Lung (tissue), 12 donors: Measurements from ENCODE around the gene SH2D4B. TPM values are rescaled to one million over a fixed set of nuclear protein-coding genes. Genes with fewer than 3 reads are reported as not detected.

Experiments used
- ATAC-seq: fragments of 200-7000 bp; cut with Tn5 transposase; one replicate; pipeline ENCODE4 v1.9.1; 2020; ENCODE audit warnings: moderate number of reproducible peaks; ENCODE audit not compliant: insufficient read depth, low FRiP score
- DNase-seq, 3 donors: peaks; one replicate each; pipeline ENCODE4 v3.0.0-alpha.2; 2013 to 2017
- H3K27ac ChIP-seq, 2 donors: one replicate each; pipeline ENCODE4 v1.5.1; 2013; ENCODE audit warnings: mild to moderate bottlenecking in 2 of 2, moderate library complexity in 2 of 2, control low read depth in 1 of 2, inconsistent platforms in 1 of 2, low read depth in 1 of 2, low read length in 1 of 2
- H3K27me3 ChIP-seq, 3 donors: one replicate each; pipeline ENCODE4 v1.5.1; 2013; ENCODE audit warnings: low read length in 2 of 3; ENCODE audit not compliant: control insufficient read depth in 3 of 3, insufficient read depth in 3 of 3
- H3K36me3 ChIP-seq, 4 donors: one replicate each; pipeline ENCODE4 v1.5.1; 2013; ENCODE audit warnings: low read length in 4 of 4, mild to moderate bottlenecking in 1 of 4, moderate library complexity in 1 of 4; ENCODE audit not compliant: control insufficient read depth in 4 of 4, insufficient read depth in 4 of 4
- H3K4me1 ChIP-seq, 5 donors: one replicate each; pipeline ENCODE4 v1.5.1; 2013; ENCODE audit warnings: low read length in 5 of 5, mild to moderate bottlenecking in 2 of 5, moderate library complexity in 1 of 5; ENCODE audit not compliant: control insufficient read depth in 5 of 5, insufficient read depth in 5 of 5
- H3K4me3 ChIP-seq: one replicate; pipeline ENCODE4 v1.5.1; 2013; ENCODE audit warnings: mild to moderate bottlenecking, control low read depth, moderate library complexity
- H3K9ac ChIP-seq, 2 donors: one replicate each; pipeline ENCODE4 v1.5.1; 2013; ENCODE audit warnings: low read length in 2 of 2, control low read depth in 1 of 2; ENCODE audit not compliant: insufficient read depth in 1 of 2
- H3K9me3 ChIP-seq, 4 donors: one replicate each; pipeline ENCODE4 v1.5.1; 2013; ENCODE audit warnings: low read length in 3 of 4, mild to moderate bottlenecking in 1 of 4, moderate library complexity in 1 of 4; ENCODE audit not compliant: control insufficient read depth in 4 of 4, insufficient read depth in 3 of 4
- CTCF ChIP-seq: IDR thresholded peaks from 2 replicates; pipeline ENCODE4 v1.5.1; 2012; ENCODE audit warnings: mild to moderate bottlenecking; ENCODE audit errors: control extremely low read depth, extremely low read depth
- WGBS, 2 donors: extraction: QIAGEN DNeasy Blood & Tissue Kit; methylation state at CpG; one replicate each; pipeline ENCODE4 v1.1.7; 2013; 5-methylcytosine and 5-hydroxymethylcytosine counted together
- polyA plus RNA-seq, 2 donors: library from polyadenylated mRNA; stranded (reverse); fragments of 200-250 nt; gene quantifications; one replicate each; pipeline ENCODE4 v1.2.1, GENCODE V29; 2013
- total RNA-seq, 2 donors: library from RNA; depleted of rRNA in 1 of 2; stranded (reverse); fragments of >200 nt in 1 of 2; gene quantifications; one replicate each; pipeline ENCODE4 v1.2.1, GENCODE V29; 2014 to 2021
- donor health status: control.
- donor health status: control.
- donor health status: Bipolar disorder and iron deficiency.
- donor health status: healthy.
- donor health status: DM: yes; HTN: yes; CAD: no.

SH2D4B gene
- total and polyA plus RNA-seq, 4 donors: 0.12 to 0.28 (median 0.21) TPM

GRCh38 chr10:80526218-80526617 lies 11.5 kb upstream of the SH2D4B start:
- Histone ChIP-seq H3K27me3 (no peaks in the 10 kb centered on the region), H3K4me3 (no peak overlapping the region), H3K9me3 (no peaks in the 10 kb centered on the region), H3K4me1 (peaks cover 0 to 14% (median 2%) of the 10 kb centered on the region in 5 donors), H3K9ac (no peak overlapping the region), H3K36me3 (peaks cover 0 to 8% (median 0%) of the 10 kb centered on the region in 4 donors), H3K27ac (peak overlapping the region in 1 of 2 donors; percentile 44)
- no peak for DNase-seq
- 37 to 44% methylated on average over 2 of the region's 2 CpGs for WGBS, 2 donors
- ATAC-seq: no peak
- no peak for TF ChIP-seq CTCF

DNA sequence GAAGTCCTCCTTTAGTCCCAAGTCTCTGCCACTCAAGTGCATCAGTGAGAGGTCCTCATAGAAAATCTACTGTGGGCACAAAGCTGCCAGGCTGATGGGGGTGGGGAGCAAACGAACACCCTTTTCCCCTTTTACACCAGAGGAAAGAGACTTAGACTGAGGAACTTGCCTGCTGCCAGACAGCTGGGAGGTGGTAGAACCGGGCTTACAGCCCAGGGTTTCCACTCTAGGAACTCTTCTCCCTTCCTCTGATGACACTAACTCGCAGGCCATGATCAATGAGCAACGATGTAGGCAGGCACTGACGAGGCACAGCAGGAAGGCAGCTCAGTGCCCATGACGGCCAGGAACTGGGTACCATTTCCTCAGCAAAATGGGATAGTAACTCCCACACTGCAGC lies 11.0 kb upstream of the SH2D4B start:
- 4 to 22% methylated on average over 6 of the region's 6 CpGs for WGBS, 2 donors
- H3K4me3 ChIP-seq: no peak overlapping the region
- peaks cover 0 to 14% (median 2%) of the 10 kb centered on the region in 5 donors for H3K4me1 ChIP-seq
- no peak for DNase-seq
- peaks cover 0 to 5% (median 0%) of the 10 kb centered on the region in 4 donors for H3K36me3 ChIP-seq
- peak; percentile 1 for ATAC-seq
- H3K9ac ChIP-seq: no peak overlapping the region
- H3K27ac ChIP-seq: peak overlapping the region in 1 of 2 donors; percentile 44
- no peaks in the 10 kb centered on the region for H3K27me3 ChIP-seq
- H3K9me3 ChIP-seq: no peaks in the 10 kb centered on the region
- TF ChIP-seq CTCF: no peak

- H3K27ac ChIP-seq: peak overlapping the region in 1 of 2 donors; percentile 9
- ATAC-seq (no peak), DNase-seq (no peak)
- no peak overlapping the region for H3K9ac ChIP-seq
- H3K36me3 ChIP-seq: no peaks in the 10 kb centered on the region
- H3K27me3 ChIP-seq: no peaks in the 10 kb centered on the region
- no peak overlapping the region for H3K4me3 ChIP-seq
- 37 to 78% methylated on average over 2 of the region's 2 CpGs for WGBS, 2 donors
- no peaks in the 10 kb centered on the region for H3K9me3 ChIP-seq
- TF ChIP-seq CTCF: no peak
- H3K4me1 ChIP-seq: peaks cover 0 to 14% (median 2%) of the 10 kb centered on the region in 5 donors
These were observed 9.5 kb upstream of the SH2D4B start for GRCh38 chr10:80528185-80528700.

- Histone ChIP-seq H3K9ac (no peak overlapping the region), H3K4me1 (peaks cover 0 to 13% (median 2%) of the 10 kb centered on the region in 5 donors), H3K36me3 (no peaks in the 10 kb centered on the region), H3K9me3 (no peaks in the 10 kb centered on the region), H3K27me3 (no peaks in the 10 kb centered on the region), H3K27ac (peak overlapping the region in 1 of 2 donors; percentile 59), H3K4me3 (no peak overlapping the region)
- DNase-seq (no peak), ATAC-seq (no peak)
- 80 to 81% methylated on average over 6 of the region's 6 CpGs for WGBS, 2 donors
- TF ChIP-seq CTCF: no peak
These were observed 8.8 kb upstream of the SH2D4B start for GRCh38 chr10:80528901-80529300.
